ENCODE measurements around the gene GSX1. TPM values are rescaled to one million over a fixed set of nuclear protein-coding genes. Genes with fewer than 3 reads are reported as not detected.
"Not testable (repeated sequence)": the region's sequence is repeated elsewhere in the genome, so short reads cannot be mapped to it uniquely, and the experiment has no call there.

GSX1 gene
- total RNA-seq, 2 donors from 2014 or later: not detected

GRCh38 chr13:27791901-27792392 lies 336 bp upstream of the GSX1 start:
- intact Hi-C loops (cut with DNase I, micrococcal nuclease): no loop called here
- ATAC-seq (no peak), DNase-seq (no peak)

GRCh38 chr13:27793507-27794367 lies 1.5 kb downstream of the GSX1 start:
- intact Hi-C loops (cut with DNase I, micrococcal nuclease): no loop called here
- ATAC-seq (no peak), DNase-seq (no peak)

- ATAC-seq (no peak), DNase-seq (no peak)
- intact Hi-C loops (cut with DNase I, micrococcal nuclease): no loop called here
These were observed 2.0 kb downstream of the GSX1 start for GRCh38 chr13:27794368-27794691.

GRCh38 chr13:27794921-27795717 lies 2.8 kb downstream of the GSX1 start:
- intact Hi-C loops (cut with DNase I, micrococcal nuclease): no loop called here
- DNase-seq (no peak), ATAC-seq (no peak)

GRCh38 chr13:27795718-27796019 lies 3.4 kb downstream of the GSX1 start:
- ATAC-seq (no peak), DNase-seq (no peak)
- intact Hi-C loops (cut with DNase I, micrococcal nuclease): no loop called here

- ATAC-seq: no peak
- DNase-seq: no peak
- intact Hi-C loops (cut with DNase I, micrococcal nuclease): no loop called here
These were observed 4.4 kb downstream of the GSX1 start for GRCh38 chr13:27796544-27797227.

GRCh38 chr13:27797228-27797624 lies 4.9 kb downstream of the GSX1 start:
- intact Hi-C loops (cut with DNase I, micrococcal nuclease): no loop called here
- DNase-seq (no peak), ATAC-seq (peak; percentile 37)

GRCh38 chr13:27806744-27807387 lies 14.6 kb downstream of the GSX1 start:
- DNase-seq (no peak), ATAC-seq (no peak)
- intact Hi-C loops (cut with DNase I, micrococcal nuclease): no loop called here

- intact Hi-C loops (cut with DNase I, micrococcal nuclease): no loop called here
- ATAC-seq: no peak
- DNase-seq: no peak
These were observed 16.7 kb downstream of the GSX1 start for GRCh38 chr13:27808851-27809550.

GRCh38 chr13:27810009-27810408 lies 17.7 kb downstream of the GSX1 start:
- no peak for DNase-seq
- intact Hi-C loops (cut with DNase I, micrococcal nuclease): no loop called here
- ATAC-seq: no peak

- ATAC-seq (no peak), DNase-seq (no peak)
- intact Hi-C loops (cut with DNase I, micrococcal nuclease): no loop called here
These were observed 18.2 kb downstream of the GSX1 start for GRCh38 chr13:27810461-27810860.

- ATAC-seq (no peak), DNase-seq (no peak)
- intact Hi-C loops (cut with DNase I, micrococcal nuclease): no loop called here
These were observed 21.5 kb downstream of the GSX1 start for GRCh38 chr13:27813826-27814225.

- DNase-seq; intact Hi-C loops (cut with DNase I, micrococcal nuclease); ATAC-seq: not testable (repeated sequence)
These were observed 25.5 kb downstream of the GSX1 start for GRCh38 chr13:27817832-27818231.

GRCh38 chr13:27820524-27821482 lies 28.5 kb downstream of the GSX1 start:
- no peak for DNase-seq
- ATAC-seq: no peak
- intact Hi-C loops (cut with DNase I, micrococcal nuclease): loop anchor here in 1 of 2 donors (10.0 kb wide), 1 partner anchor 456 kb away; no protein-coding TSS in a partner anchor

- ATAC-seq (no peak), DNase-seq (no peak)
- intact Hi-C loops (cut with DNase I, micrococcal nuclease): loop anchor here in 1 of 2 donors (10.0 kb wide), 1 partner anchor 457 kb away; no protein-coding TSS in a partner anchor
These were observed 29.3 kb downstream of the GSX1 start for GRCh38 chr13:27821566-27821965.

- intact Hi-C loops (cut with DNase I, micrococcal nuclease): loop anchor here in 1 of 2 donors (10.0 kb wide), 1 partner anchor 458 kb away; no protein-coding TSS in a partner anchor
- DNase-seq (no peak), ATAC-seq (no peak)
These were observed 30.1 kb downstream of the GSX1 start for GRCh38 chr13:27822258-27822872.

GRCh38 chr13:27822873-27823311 lies 30.6 kb downstream of the GSX1 start:
- DNase-seq (no peak), ATAC-seq (no peak)
- intact Hi-C loops (cut with DNase I, micrococcal nuclease): loop anchor here in 1 of 2 donors (10.0 kb wide), 1 partner anchor 458 kb away; no protein-coding TSS in a partner anchor

Data from left colon (tissue), 2 donors.